A673 (cell line): ENCODE measurements around the gene ACOT4. TPM values are rescaled to one million over a fixed set of nuclear protein-coding genes. Genes with fewer than 3 reads are reported as not detected.

Source experiments
- BruUV-seq: library from RNA; stranded (reverse); fragments of 400-500 nt; replicated peaks from 2 replicates; lab custom pipeline; 2021; lab: Mats Ljungman, UMichigan
- CTCF ChIA-PET: fragments of 300-600 bp; sonication (Branson Sonifier 250); formaldehyde crosslinking; loops from one replicate; lab custom pipeline; 2022; ENCODE audit warnings: antibody characterized with exemption; lab: Charles Lee
- POLR2A ChIA-PET: fragments of 300-600 bp; sonication (Branson Sonifier 250); formaldehyde crosslinking; loops from one replicate; lab custom pipeline; 2022; ENCODE audit warnings: antibody characterized with exemption; ENCODE audit not compliant: low non-redundant PET; lab: Charles Lee
- DNase-seq: peaks from one replicate; pipeline ENCODE4 v3.0.0-alpha.2; 2015; ENCODE audit warnings: low spot score
- H3K27ac ChIP-seq: fragments of 200-600 bp; sonication (generic); 2 replicates; pipeline ENCODE4 v1.5.1; 2016; ENCODE audit warnings: mixed run types, low read depth, mild to moderate bottlenecking, mixed read lengths, antibody characterized with exemption, low read length; ENCODE audit not compliant: poor library complexity, severe bottlenecking
- H3K27me3 ChIP-seq: fragments of 200-600 bp; sonication (generic); replicated peaks from 2 replicates; pipeline ENCODE4 v1.6.1; 2017; ENCODE audit warnings: mixed run types, low read depth, mild to moderate bottlenecking, mixed read lengths, antibody characterized with exemption, low read length; ENCODE audit not compliant: insufficient read depth, poor library complexity
- H3K36me3 ChIP-seq: fragments of 200-600 bp; sonication (generic); 2 replicates; pipeline ENCODE4 v1.6.1; 2016; ENCODE audit warnings: mixed run types, mild to moderate bottlenecking, mixed read lengths, antibody characterized with exemption, low read length; ENCODE audit not compliant: insufficient read depth, poor library complexity, severe bottlenecking
- H3K4me1 ChIP-seq: fragments of 200-600 bp; sonication (generic); 2 replicates; pipeline ENCODE4 v1.6.1; 2017; ENCODE audit warnings: mixed run types, mild to moderate bottlenecking, mixed read lengths, antibody characterized with exemption, low read length; ENCODE audit not compliant: insufficient read depth, poor library complexity, severe bottlenecking
- H3K4me3 ChIP-seq: fragments of 200-600 bp; sonication (generic); 2 replicates; pipeline ENCODE4 v1.5.1; 2016; ENCODE audit warnings: low read depth, mixed run types, mild to moderate bottlenecking, mixed read lengths, low read length; ENCODE audit not compliant: poor library complexity, severe bottlenecking
- H3K9me3 ChIP-seq: fragments of 200-600 bp; sonication (generic); 2 replicates; pipeline ENCODE4 v1.6.1; 2016; ENCODE audit warnings: mixed run types, low read depth, mild to moderate bottlenecking, mixed read lengths, antibody characterized with exemption, low read length; ENCODE audit not compliant: poor library complexity, severe bottlenecking
- EZH2 ChIP-seq: fragments of 200-600 bp; sonication (generic); IDR thresholded peaks from 2 replicates; pipeline ENCODE4 v1.6.1; 2017; ENCODE audit warnings: borderline replicate concordance, low read depth, mild to moderate bottlenecking, mixed read lengths, antibody characterized with exemption, low read length; ENCODE audit not compliant: poor library complexity, severe bottlenecking
- intact Hi-C: fragments of 100-400 bp; cut with micrococcal nuclease; formaldehyde crosslinking; loops from one replicate; pipeline ENCODE4 v1.10.0; 2022; ENCODE audit not compliant: unreplicated experiment
- total RNA-seq: library from RNA; stranded (reverse); gene quantifications from 2 replicates; pipeline ENCODE4 v1.2.3, GENCODE V29; 2021
- TF ChIP-seq, protein P1 (sequence below): fragments of 300-800, 200-600 bp; sonication (generic); conservative IDR thresholded peaks from 2 replicates; pipeline ENCODE4 v1.5.1; 2017; ENCODE audit warnings: low read depth, mild to moderate bottlenecking, antibody characterized with exemption, low read length, moderate library complexity, mixed read lengths

The ACOT4 gene
- total RNA-seq, 1 experiment from 2014 or later: 0.28 TPM

DNA sequence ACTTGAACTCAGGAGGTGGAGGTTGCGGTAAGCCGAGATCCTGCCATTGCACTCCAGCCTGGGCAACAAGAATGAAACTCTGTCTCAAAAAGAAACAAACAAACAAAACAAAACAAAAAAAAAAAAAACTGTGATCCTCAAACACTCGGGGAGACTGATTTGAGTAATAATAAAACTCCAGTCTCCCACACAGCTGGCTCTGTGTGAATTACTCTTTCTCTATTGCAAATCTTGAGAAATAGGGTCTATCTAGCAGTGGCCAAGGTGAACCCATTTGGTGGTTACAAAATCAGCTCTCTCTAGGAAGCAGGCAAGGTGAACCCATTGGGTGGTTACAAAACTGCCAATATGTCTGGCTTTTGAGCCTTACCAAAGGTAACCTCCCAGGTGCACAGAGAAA, 14.6 kb downstream of the ACOT4 start:
- no peak for DNase-seq
- BruUV-seq: no TSS peak
- TF ChIP-seq EZH2: no peak
- TF ChIP-seq, protein P1, sequence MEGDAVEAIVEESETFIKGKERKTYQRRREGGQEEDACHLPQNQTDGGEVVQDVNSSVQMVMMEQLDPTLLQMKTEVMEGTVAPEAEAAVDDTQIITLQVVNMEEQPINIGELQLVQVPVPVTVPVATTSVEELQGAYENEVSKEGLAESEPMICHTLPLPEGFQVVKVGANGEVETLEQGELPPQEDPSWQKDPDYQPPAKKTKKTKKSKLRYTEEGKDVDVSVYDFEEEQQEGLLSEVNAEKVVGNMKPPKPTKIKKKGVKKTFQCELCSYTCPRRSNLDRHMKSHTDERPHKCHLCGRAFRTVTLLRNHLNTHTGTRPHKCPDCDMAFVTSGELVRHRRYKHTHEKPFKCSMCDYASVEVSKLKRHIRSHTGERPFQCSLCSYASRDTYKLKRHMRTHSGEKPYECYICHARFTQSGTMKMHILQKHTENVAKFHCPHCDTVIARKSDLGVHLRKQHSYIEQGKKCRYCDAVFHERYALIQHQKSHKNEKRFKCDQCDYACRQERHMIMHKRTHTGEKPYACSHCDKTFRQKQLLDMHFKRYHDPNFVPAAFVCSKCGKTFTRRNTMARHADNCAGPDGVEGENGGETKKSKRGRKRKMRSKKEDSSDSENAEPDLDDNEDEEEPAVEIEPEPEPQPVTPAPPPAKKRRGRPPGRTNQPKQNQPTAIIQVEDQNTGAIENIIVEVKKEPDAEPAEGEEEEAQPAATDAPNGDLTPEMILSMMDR: no peak
- Histone ChIP-seq H3K4me3 (no peak overlapping the region), H3K9me3 (no peaks in the 10 kb centered on the region), H3K27ac (no peak overlapping the region), H3K36me3 (no peaks in the 10 kb centered on the region), H3K4me1 (no peaks in the 10 kb centered on the region), H3K27me3 (no peaks in the 10 kb centered on the region)
- POLR2A ChIA-PET: no interaction called here
- CTCF ChIA-PET: no interaction called here
- intact Hi-C loops: no loop called here

DNA sequence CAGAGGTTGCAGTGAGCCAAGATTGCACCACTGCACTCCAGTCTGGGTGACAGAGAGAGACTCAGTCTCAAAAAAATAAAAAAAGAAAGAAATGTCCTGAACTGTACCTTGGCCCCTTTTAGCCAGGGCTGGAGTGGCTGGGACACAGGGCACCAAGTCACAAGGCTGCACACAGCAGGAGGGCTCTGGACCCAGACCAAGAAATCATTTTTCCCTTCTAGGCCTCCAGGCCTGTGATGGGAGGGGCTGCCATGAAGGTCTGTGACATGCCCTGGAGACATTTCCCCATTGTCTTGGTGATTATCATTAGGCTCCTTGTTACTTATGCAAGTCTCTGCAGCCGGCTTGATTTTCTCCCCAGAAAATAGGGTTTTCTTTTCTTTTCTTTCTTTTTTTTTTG, 15.6 kb downstream of the ACOT4 start:
- no peak for DNase-seq
- ChIA-PET POLR2A (interaction anchor here (0.5 kb wide), 1 partner anchor 31 kb away, joined by 6 read pairs; no protein-coding TSS in a partner anchor), CTCF (no interaction called here)
- TF ChIP-seq, protein P1: no peak
- TF ChIP-seq EZH2: no peak
- H3K27ac ChIP-seq: no peak overlapping the region
- intact Hi-C loops: no loop called here
- no peaks in the 10 kb centered on the region for H3K27me3 ChIP-seq
- H3K4me1 ChIP-seq: no peaks in the 10 kb centered on the region
- no peaks in the 10 kb centered on the region for H3K36me3 ChIP-seq
- no TSS peak for BruUV-seq
- H3K4me3 ChIP-seq: no peak overlapping the region
- H3K9me3 ChIP-seq: no peaks in the 10 kb centered on the region

DNA sequence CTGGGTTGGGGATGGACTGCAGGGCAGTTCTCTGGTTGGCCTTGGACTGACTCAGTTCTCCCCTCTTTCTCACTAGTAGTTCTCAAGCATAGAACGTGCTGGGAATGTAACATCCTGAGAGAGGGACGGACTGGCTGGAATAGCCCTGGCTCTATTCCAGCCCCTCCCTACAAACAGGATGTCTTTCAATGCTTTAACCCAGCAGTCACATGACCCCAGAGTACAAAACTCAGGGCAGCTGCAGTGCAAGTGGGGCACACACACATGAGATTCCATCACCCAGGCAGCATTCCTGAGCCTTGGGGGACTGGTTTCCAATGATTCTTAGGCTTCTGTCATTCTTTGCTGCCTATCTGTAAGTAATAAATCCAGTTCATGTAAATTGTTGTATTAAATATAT, 19.0 kb downstream of the ACOT4 start:
- TF ChIP-seq, protein P1: no peak
- TF ChIP-seq EZH2: no peak
- ChIA-PET CTCF (no interaction called here), POLR2A (no interaction called here)
- Histone ChIP-seq H3K36me3 (no peaks in the 10 kb centered on the region), H3K9me3 (no peaks in the 10 kb centered on the region), H3K27me3 (no peaks in the 10 kb centered on the region), H3K4me3 (no peak overlapping the region), H3K4me1 (no peaks in the 10 kb centered on the region), H3K27ac (no peak overlapping the region)
- intact Hi-C loops: no loop called here
- BruUV-seq: no TSS peak
- no peak for DNase-seq
